NCI-H128 (cell line): ENCODE data around the gene SLC8A1.

Experiments
- DNase-seq: peaks from one replicate; lab custom pipeline; 2025; ENCODE audit not compliant: unreplicated experiment; lab: John Stamatoyannopoulos, UW

Gene SLC8A1

DNA sequence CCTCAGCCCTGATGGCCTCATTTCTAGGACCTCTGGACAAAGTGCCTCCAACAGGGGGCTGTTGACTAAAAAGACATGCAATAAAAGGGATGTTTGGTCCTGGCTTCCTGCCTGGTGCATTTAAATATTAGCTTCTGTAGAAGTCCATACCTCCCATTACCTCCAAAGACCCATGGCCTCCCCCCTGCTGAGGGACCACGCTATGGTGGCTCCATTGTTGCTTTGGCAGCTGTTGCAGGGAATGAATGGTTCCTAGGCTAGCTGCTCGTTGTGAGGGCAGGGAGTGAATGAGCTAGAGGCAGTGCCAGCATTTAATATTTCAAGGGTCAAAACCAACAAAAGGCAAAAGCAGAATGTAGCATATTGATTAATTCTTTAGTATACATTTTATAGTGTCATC, 285.9 kb downstream of the SLC8A1 start:
- no peak for DNase-seq

DNA sequence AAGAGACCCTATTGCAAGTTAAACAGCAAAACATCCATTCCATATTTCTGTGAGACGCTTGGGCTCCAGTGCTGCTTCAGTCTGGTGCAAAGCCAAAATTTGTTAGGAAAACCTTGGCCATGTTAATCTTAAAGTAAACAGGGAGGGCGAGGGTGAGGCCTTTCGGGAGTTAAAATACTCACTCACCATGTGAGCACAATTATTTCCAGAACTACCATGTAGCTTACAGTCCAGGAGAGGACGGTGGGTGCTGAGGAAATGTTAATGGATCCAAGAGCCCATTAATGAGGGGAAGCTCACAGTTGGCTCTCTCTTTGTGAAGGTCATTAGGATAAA, 286.4 kb downstream of the SLC8A1 start:
- DNase-seq: no peak

DNA sequence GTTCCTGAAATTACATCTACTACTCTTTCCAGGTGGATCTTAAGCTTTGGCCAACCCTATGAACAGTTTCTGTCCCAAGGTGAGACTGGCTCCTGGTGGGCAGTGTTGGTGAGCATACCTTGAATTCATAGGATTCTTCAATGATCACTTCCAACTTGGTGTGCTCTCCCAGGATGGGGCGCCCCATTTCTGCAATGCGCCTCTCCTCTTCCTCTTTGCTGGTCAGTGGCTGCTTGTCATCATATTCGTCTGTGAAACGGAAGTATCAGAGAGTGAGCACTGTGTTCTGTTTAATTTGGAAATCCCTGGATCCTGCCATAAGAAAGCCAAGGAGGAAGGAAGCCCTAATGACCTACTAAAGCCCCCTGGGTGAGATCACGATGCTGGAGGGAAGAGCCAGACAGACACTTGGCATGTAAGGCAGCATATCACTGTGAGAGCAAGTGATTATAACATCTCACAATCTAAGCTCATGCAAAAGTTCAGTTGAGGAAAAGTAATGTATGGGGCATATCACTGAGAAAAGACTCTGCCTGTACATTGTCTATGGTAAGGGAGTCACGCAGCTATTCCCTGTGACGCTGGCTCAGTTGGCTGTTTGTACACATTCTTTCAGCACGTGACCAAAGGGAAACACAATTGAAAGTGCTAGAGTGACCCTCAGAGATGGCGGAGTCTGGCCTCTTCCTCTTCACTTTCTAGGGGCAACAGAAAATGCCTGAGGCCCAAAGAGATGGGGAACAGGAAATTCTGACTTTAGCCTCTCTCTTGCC, 287.0 kb downstream of the SLC8A1 start:
- no peak for DNase-seq

DNA sequence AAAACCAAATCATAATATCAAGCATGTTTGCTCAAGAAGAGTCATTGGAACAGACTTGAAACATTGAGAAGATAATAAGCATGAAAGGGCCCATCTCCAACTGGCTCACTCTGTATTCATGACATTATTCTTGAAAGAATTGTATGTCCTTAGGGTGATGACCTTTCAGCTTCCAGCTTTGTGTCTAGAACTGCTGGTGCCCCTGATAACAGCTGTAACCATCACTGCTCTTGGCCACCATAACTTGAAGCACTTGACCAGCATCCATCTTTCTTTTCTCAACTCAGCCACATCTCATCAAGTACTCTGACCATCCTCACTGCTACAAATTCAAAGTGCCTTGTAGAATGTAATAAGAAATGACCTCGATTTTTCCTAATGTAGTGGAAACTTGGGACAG, 289.9 kb downstream of the SLC8A1 start:
- DNase-seq: no peak

DNA sequence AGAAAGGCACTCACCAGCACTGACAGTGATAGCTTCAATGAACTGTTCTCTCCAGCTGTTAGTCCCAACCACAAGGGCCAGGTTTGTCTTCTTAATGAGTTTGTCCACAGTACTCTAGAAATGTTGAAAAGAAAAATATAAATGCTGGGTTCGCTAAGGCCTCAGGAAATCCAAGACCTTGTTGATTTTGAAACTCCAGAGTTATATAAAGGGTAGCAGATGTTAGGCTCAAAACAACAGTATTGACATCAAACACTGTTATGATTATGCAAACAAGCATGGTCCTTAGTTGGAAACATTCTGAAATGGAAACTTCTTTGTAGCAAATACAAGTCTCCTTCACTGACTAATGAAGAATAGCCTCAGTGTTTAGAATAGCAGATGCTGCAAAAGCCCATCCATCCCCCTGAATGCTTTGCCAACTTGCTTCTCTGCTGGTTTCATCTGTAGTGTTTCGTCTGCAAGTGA, 291.1 kb downstream of the SLC8A1 start:
- no peak for DNase-seq

DNA sequence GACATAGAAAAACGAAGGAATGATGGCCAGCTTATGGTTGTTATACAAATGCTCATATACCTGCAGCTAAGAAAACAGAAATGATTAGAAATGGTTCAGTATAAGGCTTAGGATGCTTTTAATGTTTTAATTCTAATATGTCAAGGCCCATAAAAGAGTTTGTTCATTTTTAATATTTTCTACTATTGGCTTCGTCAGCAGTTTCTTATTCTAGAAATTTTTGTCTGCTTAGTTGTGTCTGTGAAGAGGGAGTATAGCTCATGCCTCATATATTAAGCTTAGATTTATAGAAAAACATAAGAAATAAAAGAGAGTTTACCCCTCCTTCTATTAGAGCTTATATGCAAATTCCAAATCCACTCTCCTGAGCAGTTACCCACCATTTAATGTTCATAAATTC, 292.6 kb downstream of the SLC8A1 start:
- no peak for DNase-seq

DNA sequence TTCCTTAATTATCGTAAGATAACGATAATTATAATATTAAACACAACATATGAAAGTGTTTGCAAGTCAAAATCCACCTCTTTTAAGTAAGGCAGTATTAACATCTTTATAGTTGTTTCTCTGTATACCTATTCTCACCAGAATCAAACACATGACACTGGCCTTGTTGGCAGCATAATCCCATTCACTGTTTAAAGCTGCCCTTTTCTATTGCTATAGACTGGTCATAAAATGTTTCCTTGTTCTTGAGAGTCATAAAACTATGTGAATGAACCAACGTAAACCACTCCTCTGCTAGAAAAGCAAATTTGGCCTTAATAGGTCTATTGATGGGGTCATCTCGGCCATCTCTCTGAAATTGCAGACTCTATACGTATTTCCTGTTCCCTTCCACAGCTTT, 293.1 kb downstream of the SLC8A1 start:
- no peak for DNase-seq

DNA sequence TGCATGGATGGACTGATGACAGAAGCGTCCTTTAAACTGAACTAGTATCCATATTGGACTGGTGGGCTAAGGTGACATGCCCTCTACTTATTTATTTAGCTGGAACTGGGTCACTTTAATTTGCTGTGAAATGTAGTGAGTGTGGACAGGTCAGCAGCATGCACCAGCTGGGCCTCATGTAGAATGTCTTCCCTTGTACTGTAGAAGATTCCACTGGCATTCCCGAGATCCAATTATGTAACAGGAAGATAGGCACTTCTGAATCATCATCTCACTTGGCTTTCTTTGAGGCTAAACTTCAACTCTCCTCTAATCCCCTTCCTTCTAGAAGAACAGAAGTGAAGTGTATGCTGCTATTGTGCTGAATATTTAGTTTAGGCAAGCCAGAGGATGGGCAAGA, 296.2 kb downstream of the SLC8A1 start:
- DNase-seq: no peak

DNA sequence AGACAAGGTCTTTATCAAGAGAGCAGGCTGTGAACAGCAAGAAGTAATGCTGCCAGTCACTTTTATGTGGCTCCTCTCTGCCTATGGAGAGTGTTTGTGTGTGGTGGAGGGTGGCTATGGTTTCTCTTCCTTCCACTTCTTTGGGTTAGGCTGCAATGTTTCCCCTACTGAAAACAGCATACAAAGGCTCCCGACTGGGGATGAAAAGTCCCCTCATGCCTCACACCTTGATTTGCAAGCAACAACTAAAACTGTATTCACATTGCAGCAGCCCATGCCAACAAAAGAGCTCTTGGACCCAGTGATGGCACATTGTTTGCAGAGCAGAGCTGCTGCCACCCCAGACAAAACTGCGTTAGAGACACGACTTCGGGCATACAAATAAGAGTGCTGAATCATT, 301.6 kb downstream of the SLC8A1 start:
- DNase-seq: no peak

DNA sequence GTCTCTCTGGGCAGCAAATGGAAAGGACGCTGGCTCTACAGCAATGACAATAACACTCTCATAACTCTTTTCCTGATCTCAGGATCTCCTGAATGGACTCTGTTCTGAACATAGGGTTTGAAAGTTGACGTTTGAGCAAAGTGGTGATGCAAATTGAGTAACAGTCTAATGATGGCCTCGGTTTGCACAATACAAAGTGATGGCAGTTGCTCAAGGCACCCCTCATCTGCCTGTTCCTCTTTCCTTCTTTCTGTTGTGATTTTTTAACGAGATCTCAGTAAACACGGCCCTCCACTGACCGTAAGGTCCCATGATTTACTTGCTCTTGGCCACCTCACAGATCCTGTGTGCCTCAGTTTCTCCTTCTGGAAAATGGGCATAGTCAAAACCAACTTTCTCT, 303.6 kb downstream of the SLC8A1 start:
- DNase-seq: no peak

DNA sequence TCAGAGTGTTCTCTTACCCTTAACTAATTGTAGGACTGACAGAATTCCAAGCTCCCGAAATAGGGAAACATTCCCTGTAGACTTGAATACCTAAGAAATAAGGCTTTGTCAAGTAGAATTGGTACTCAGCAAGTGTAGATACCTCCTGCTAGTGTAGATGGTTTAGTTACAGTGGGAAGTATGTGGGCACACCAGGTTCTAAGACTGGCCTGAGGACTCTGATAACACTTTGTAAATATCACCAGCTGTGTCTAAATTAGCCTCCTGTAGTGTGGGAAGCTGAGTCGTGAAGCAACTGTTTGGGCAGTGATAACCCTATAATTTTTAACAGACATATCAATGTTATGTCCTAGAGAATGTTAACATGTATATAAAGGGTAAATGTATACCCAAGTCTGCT, 304.5 kb downstream of the SLC8A1 start:
- no peak for DNase-seq

DNA sequence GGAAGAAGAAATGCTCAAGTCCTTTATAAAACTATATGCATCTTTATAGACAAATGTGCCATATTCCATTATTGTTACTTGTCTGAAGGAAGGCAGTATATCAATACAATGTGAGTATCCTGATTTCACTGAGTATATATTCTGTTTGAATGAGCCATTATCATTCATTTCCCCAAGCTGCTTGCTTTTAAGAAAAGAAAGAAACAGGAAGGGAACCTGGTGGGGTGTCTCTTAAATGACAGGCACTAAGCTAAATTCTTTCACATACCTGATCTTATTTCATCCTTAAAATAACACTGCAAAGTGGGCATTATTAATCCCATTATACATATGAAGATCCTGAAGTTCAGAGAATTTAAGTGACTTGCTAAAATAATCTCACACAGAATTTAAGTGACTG, 307.9 kb downstream of the SLC8A1 start:
- DNase-seq: no peak

DNA sequence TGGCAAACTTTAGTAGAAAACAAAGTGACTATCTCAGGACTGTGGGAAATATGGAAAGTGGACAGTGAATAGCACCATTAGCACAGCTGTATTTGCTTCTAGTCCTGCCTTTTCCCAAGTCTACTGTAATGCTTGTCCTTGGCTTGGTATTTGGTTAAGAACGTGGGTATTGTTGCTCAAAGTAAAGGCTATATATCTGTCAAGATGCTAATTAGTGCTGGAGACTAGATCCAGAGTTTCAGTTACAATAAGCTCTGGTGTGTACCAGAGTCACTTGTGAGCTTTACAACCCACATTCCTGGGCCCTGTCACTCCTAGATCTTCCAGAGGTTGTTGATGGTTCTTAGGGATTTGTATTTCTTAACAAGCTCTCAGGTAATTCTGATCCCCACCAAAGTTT, 313.6 kb downstream of the SLC8A1 start:
- DNase-seq: no peak

DNA sequence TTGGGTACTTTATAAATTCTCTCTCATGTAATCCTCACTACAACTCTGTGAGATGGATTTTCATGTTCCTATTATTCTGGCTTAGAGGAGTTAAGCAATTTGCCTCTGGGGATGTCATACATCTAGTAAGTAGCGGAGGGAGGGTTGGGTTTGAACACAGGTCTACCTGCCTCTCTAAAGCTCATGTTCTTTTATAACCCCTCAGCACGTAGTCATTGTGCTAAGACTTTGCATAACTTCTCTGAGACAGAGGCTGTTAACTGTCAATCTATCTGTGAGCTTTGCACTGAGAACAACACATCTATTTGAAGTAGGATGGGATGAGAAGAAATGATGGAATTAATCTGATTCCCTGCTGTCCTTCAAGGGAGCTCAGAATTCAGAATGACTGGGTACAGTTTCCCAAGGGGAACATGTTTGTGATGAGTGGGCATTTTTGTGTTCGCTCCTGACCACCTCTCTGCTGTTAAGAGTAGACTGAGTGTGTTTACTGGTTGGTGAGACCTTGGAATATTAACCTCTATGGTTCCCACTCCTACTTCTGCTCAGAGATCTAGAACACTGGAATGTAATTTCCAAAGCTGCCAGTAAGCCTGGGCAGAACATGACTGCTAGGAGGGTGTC, 320.7 kb downstream of the SLC8A1 start:
- DNase-seq: no peak

DNA sequence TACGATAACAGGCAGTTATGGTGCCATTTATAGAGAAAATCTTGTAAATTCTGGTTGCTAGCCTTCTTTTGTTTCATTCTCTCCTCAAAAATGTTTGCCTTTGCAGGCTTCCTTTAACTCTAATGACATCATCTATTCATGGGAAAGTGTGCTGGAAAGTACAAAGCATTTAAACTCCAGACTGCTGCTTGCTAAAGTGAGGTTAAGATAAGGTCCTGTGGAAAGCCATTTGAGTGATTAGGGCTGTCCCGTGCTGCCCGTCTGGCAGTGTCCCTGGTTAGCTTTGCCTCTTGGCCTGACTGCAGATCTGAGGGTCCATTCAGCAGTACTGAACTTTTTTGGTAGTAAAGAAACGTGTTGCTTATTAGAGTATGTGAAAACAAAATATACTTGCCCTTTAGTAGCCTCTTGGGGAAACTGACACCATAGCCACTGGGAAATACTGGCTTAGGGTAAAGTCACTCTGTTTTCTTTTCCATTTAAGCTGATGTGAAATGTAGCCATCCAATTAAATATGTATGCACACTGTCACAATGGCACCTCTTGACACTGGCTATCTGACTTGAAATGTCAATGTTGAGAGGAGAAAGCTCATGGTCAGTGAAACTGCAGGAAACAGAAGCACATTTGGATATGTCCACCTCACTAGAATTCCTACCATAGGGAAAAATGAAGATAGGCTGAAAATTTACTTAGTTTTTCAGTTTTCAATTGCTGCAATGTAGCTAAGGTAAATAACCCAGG, 321.5 kb downstream of the SLC8A1 start:
- DNase-seq: no peak

DNA sequence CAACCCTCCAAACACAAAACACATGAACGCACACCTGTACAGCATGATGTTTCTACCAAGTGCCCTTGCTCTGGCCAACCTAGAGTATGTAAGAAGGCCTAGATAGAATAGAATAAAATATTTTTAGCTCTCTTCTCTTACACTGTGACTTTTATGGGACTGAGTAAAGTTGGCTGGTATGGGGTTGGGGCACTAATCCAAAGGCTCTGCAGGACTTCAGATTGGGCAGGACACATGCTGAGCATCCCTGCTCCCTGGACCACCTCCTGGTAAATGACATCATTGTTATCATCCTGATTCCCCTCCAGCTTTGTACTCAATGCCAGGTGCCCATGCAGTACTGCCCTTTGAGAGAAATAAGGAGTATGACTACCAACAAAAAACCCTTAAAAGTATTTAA, 322.2 kb downstream of the SLC8A1 start:
- DNase-seq: no peak

DNA sequence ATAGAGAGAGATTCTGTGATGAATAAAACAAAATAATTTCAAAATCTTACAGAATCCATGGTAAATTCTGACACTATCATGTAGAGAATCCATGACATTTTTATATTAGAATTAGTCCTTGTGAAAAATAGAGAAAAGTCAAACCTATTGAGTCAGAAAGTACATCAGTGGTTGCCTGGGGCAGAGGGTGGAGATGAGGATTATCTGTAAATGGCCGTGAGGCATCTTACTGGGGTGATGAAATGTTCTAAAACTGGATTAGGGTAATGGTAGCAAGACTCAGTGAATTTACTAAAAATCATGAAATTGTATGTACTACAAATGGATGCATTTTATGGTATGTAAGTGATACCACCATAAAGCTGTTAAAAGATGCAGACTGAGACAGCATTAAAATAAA, 323.1 kb downstream of the SLC8A1 start:
- no peak for DNase-seq

DNA sequence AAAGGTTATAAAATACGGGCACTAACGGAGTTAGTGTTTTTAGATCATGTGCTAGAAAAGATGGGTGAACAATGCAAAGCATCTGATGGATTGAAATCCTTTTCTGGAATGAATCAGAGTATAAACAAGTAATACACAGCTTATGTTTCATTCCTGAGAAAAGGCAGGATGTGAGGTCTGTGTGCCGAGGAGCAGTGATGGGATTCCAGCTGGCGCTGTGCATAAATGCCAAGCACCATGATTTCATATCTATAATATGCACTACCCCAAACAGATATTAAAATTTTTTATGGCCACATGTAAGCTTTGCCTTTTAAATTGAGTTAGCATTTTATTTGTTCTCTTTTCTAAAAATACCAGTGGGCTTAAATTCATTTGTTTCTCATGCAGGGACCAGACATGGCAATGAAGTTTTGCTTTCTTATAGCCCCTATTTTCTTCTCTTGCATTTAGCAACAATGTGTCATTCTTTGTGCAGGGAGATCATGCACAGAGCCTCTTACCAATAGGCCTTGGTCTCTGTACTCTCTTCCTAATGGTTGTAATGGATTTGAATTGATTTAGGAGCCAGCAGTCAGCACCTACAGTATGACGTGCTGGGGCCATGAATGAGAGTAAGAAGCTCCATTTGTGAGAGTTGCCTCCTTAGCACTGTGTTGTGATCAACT, 323.9 kb downstream of the SLC8A1 start:
- no peak for DNase-seq

DNA sequence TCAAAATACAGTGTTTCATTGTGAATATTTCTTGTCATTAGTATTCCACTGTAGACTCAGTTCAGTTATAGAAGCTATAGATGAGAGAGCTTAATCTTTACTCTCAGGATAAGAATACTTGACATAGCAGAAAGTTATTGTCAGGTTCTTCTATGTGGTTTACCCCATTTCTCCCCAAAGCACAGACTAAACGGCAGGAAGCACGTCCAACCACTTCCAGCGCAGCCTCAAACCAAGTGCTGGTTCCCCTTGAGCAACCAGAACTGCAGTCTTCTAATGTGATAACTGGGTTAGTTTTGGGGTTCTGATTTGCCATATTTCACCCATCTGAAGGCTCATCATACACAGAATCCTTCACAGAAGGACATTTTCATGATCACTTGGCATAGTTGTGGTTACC, 324.7 kb downstream of the SLC8A1 start:
- DNase-seq: no peak

DNA sequence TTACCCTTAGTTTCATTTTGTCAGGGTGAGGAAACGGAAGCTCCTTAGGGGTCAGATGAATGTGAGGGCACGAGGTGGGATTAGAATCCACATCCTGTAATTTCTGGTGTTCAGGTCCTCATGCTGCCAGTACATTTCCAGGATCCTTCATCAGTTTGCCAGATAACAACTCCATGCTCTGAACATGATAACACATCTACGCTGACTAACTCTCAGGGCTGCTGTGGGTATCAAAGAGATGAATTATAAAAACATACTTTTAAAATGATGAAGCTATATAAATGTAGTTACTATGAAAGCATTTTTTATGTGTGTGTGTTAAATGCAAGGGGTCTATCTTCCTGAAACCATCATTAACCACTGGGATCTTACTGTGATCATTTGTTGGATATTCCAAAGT, 325.9 kb downstream of the SLC8A1 start:
- DNase-seq: no peak

DNA sequence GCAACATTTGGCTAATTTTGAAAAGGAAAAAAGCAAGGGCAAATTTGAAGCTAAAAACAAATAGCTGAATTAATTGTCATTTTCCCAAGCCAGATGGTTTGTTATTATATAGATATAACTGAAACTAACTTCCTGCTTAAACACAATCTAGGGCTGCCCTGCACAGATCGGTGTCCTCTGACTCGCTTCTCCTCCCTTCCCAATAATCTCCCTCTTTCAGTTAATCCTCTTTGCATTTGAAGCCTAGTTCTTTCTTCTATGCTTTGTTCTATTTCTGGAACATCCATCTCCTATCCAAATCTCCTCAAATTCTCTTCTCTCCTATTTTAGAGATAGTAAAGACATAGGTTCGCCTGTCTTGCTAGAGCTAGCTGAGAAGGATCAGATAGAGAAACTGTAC, 328.1 kb downstream of the SLC8A1 start:
- DNase-seq: no peak

DNA sequence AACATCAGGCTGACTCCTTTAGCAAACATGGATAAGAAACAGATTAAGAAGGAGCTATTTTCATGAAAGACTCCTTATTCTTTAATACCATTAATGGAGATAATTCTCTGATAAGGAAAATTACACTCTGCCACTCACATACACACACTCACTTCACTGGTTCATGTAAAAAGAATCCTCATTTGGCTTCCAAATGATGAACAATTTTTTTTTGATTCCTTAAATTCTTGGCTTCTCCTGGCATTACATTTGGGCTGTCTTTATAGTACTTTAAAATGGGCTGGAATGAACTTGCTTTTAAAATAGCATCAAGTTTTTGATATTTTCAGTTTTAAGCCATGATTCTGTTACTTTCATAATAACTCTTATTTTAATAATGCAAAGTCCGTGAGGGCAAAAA, 328.6 kb downstream of the SLC8A1 start:
- no peak for DNase-seq
